HCT116 (cell line): ENCODE data around the gene NUP210. TPM values are rescaled to one million over a fixed set of nuclear protein-coding genes. Genes with fewer than 3 reads are reported as not detected.

Experiments used
- ATAC-seq: fragments of 200-7000 bp; cut with Tn5 transposase; 2 replicates; pipeline ENCODE4 v1.9.1; 2020; ENCODE audit warnings: mild to moderate bottlenecking, moderate library complexity
- Bru-seq: library from RNA; stranded (reverse); fragments of 400-500 nt; gene quantifications from one replicate; lab custom pipeline; 2021; lab: Mats Ljungman, UMichigan
- BruChase-seq, 2 experiments: library from RNA; stranded (reverse); fragments of 400-500 nt; gene quantifications; one replicate each; lab custom pipeline; 2021; lab: Mats Ljungman, UMichigan
- BruUV-seq: library from RNA; stranded (reverse); fragments of 400-500 nt; replicated peaks from 2 replicates; lab custom pipeline; 2021; lab: Mats Ljungman, UMichigan
- CTCF ChIA-PET: fragments of 300-600 bp; sonication (Branson Sonifier 250); formaldehyde crosslinking; loops from one replicate; lab custom pipeline; 2021; ENCODE audit warnings: antibody characterized with exemption; lab: Charles Lee
- POLR2A ChIA-PET: fragments of 300-600, 350-600 bp; sonication (Branson Sonifier 250); formaldehyde crosslinking; loops from one replicate; lab custom pipeline; 2021; ENCODE audit warnings: antibody characterized with exemption; lab: Charles Lee
- RAD21 ChIA-PET, 2 experiments: fragments of 300-600 bp; sonication (Branson Sonifier 250); formaldehyde crosslinking; loops; one replicate each; lab custom pipeline; 2023; ENCODE audit warnings: low total read pairs in 2 of 2; ENCODE audit not compliant: uncharacterized antibody in 2 of 2, unreplicated experiment in 2 of 2, low non-redundant PET in 1 of 2; lab: Charles Lee
- DNase-seq: peaks from one replicate; pipeline ENCODE4 v3.0.0-alpha.2; 2010; ENCODE audit warnings: low read depth, low spot score
- H2AFZ ChIP-seq: fragments of 200-600 bp; shearing (Covaris generic), sonication (generic); 2 replicates; pipeline ENCODE4 v1.6.1; 2017; ENCODE audit warnings: low read depth, mixed run types, mixed read lengths, antibody characterized with exemption, low read length; ENCODE audit not compliant: poor library complexity, severe bottlenecking
- H3K27ac ChIP-seq: 2 replicates; pipeline ENCODE4 v1.5.1; 2012; ENCODE audit warnings: low read depth, low read length
- H3K27me3 ChIP-seq: fragments of 200-600 bp; sonication (generic); 2 replicates; pipeline ENCODE4 v1.6.1; 2016; ENCODE audit warnings: mixed run types, low read length, mixed read lengths; ENCODE audit not compliant: insufficient read depth
- H3K36me3 ChIP-seq, 2 experiments: fragments of 200-500 bp in 1 of 2; fragments of 200-600 bp in 1 of 2; sonication (Bioruptor generic) in 1 of 2; sonication (generic) in 1 of 2; 2 replicates each; pipeline versions ENCODE4 v1.5.1 to v1.6.1; 2014 to 2016; ENCODE audit warnings: low read length in 2 of 2, inconsistent platforms in 1 of 2, mixed read lengths in 1 of 2, mixed run types in 1 of 2; ENCODE audit not compliant: insufficient read depth in 2 of 2, control insufficient read depth in 1 of 2
- H3K4me1 ChIP-seq, 2 experiments: fragments of 200-600 bp in 1 of 2; sonication (generic) in 1 of 2; 2 replicates each; pipeline versions ENCODE4 v1.5.1 to v1.6.1; 2012 to 2017; ENCODE audit warnings: low read length in 2 of 2, inconsistent platforms in 1 of 2, mild to moderate bottlenecking in 1 of 2, mixed read lengths in 1 of 2, mixed run types in 1 of 2, moderate library complexity in 1 of 2; ENCODE audit not compliant: insufficient read depth in 2 of 2, control insufficient read depth in 1 of 2
- H3K4me2 ChIP-seq: fragments of 200-600 bp; sonication (generic); 2 replicates; pipeline ENCODE4 v1.6.1; 2017; ENCODE audit warnings: mixed run types, low read length, mixed read lengths
- H3K4me3 ChIP-seq, 2 experiments: fragments of 200-600 bp in 1 of 2; sonication (generic) in 1 of 2; replicated peaks in 1 of 2; 2 replicates each; pipeline ENCODE4 v1.5.1; 2011 to 2016; ENCODE audit warnings: low read length in 2 of 2, control low read depth in 1 of 2, low read depth in 1 of 2, mild to moderate bottlenecking in 1 of 2, mixed read lengths in 1 of 2, mixed run types in 1 of 2
- H3K79me2 ChIP-seq: fragments of 200-600 bp; sonication (generic); 2 replicates; pipeline ENCODE4 v1.6.1; 2017; ENCODE audit warnings: mild to moderate bottlenecking, mixed run types, low read length, moderate library complexity, mixed read lengths; ENCODE audit not compliant: insufficient read depth
- H3K9ac ChIP-seq: fragments of 200-600 bp; sonication (generic); 2 replicates; pipeline ENCODE4 v1.6.1; 2016; ENCODE audit warnings: low read length, mixed read lengths
- H3K9me2 ChIP-seq: fragments of 200-600 bp; sonication (generic), shearing (Covaris generic); 2 replicates; pipeline ENCODE4 v1.6.1; 2017; ENCODE audit warnings: mixed run types, mild to moderate bottlenecking, moderate library complexity; ENCODE audit not compliant: insufficient read depth
- H3K9me3 ChIP-seq, 2 experiments: fragments of 200-500 bp in 1 of 2; fragments of 200-600 bp in 1 of 2; sonication (Bioruptor generic) in 1 of 2; sonication (generic) in 1 of 2; 2 replicates each; pipeline ENCODE4 v1.6.1; 2014 to 2017; ENCODE audit warnings: low read length in 2 of 2, mixed read lengths in 2 of 2, inconsistent platforms in 1 of 2, low read depth in 1 of 2, mild to moderate bottlenecking in 1 of 2, mixed run types in 1 of 2, moderate library complexity in 1 of 2; ENCODE audit not compliant: control insufficient read depth in 1 of 2, insufficient read depth in 1 of 2
- H4K20me1 ChIP-seq: fragments of 200-600 bp; sonication (generic), shearing (Covaris generic); 2 replicates; pipeline ENCODE4 v1.6.1; 2017; ENCODE audit warnings: mixed run types, mild to moderate bottlenecking, moderate library complexity; ENCODE audit not compliant: insufficient read depth
- CBX3 ChIP-seq: IDR thresholded peaks from 2 replicates; pipeline ENCODE4 v1.6.1; 2012; ENCODE audit warnings: low read depth
- CEBPB ChIP-seq: IDR thresholded peaks from 2 replicates; pipeline ENCODE4 v1.6.1; 2012; ENCODE audit warnings: low read depth
- CTCF ChIP-seq, 3 experiments: fragments of 200-600 bp in 1 of 3; sonication (generic) in 1 of 3; IDR thresholded peaks in 2 of 3; conservative IDR thresholded peaks in 1 of 3; 2 replicates each; pipeline ENCODE4 v1.5.1; 2012 to 2017; ENCODE audit warnings: low read depth in 2 of 3, low read length in 2 of 3, antibody characterized with exemption in 1 of 3, borderline replicate concordance in 1 of 3, control low read depth in 1 of 3, mild to moderate bottlenecking in 1 of 3, mixed read lengths in 1 of 3, mixed run types in 1 of 3, moderate library complexity in 1 of 3; ENCODE audit not compliant: insufficient read depth in 1 of 3
- EGR1 ChIP-seq: IDR thresholded peaks from 2 replicates; pipeline ENCODE4 v1.6.1; 2012; ENCODE audit warnings: low read depth
- ELF1 ChIP-seq: IDR thresholded peaks from 2 replicates; pipeline ENCODE4 v1.6.1; 2012; ENCODE audit warnings: low read depth, borderline replicate concordance
- EZH2 ChIP-seq: fragments of 200-600 bp; sonication (generic); IDR thresholded peaks from 2 replicates; pipeline ENCODE4 v1.6.1; 2017; ENCODE audit warnings: antibody characterized with exemption, mixed run types
- EZH2phosphoT487 ChIP-seq: fragments of 200-600 bp; IDR thresholded peaks from 2 replicates; pipeline ENCODE4 v1.6.1; 2018; ENCODE audit warnings: antibody characterized with exemption, borderline replicate concordance
- FOSL1 ChIP-seq: IDR thresholded peaks from 2 replicates; pipeline ENCODE4 v1.6.1; 2012; ENCODE audit warnings: low read depth
- JUND ChIP-seq: IDR thresholded peaks from 2 replicates; pipeline ENCODE4 v1.6.1; 2012
- MAX ChIP-seq: IDR thresholded peaks from 2 replicates; pipeline ENCODE4 v1.6.1; 2012
- POLR2A ChIP-seq: IDR thresholded peaks from 2 replicates; pipeline ENCODE4 v1.7.0; 2011; ENCODE audit warnings: borderline replicate concordance; ENCODE audit not compliant: insufficient read depth, insufficient read length; ENCODE audit errors: extremely low read depth
- POLR2AphosphoS5 ChIP-seq: IDR thresholded peaks from 2 replicates; pipeline ENCODE4 v1.6.1; 2011; ENCODE audit warnings: mild to moderate bottlenecking, low read depth, low read length, moderate library complexity
- RAD21 ChIP-seq: IDR thresholded peaks from 2 replicates; pipeline ENCODE4 v1.6.1; 2012; ENCODE audit warnings: low read depth, mild to moderate bottlenecking
- SP1 ChIP-seq: IDR thresholded peaks from 2 replicates; pipeline ENCODE4 v1.6.1; 2012; ENCODE audit warnings: low read depth
- SRF ChIP-seq: IDR thresholded peaks from 2 replicates; pipeline ENCODE4 v1.6.1; 2012; ENCODE audit warnings: low read depth
- TCF7L2 ChIP-seq: IDR thresholded peaks from 2 replicates; pipeline ENCODE4 v1.7.0; 2011; ENCODE audit warnings: borderline replicate concordance, inconsistent platforms; ENCODE audit not compliant: insufficient read depth, insufficient read length; ENCODE audit errors: extremely low read depth
- YY1 ChIP-seq: IDR thresholded peaks from 2 replicates; pipeline ENCODE4 v1.6.1; 2011; ENCODE audit warnings: low read length, low read depth, moderate library complexity, mild to moderate bottlenecking; ENCODE audit not compliant: insufficient replicate concordance; ENCODE audit errors: extremely low read depth
- ZFX ChIP-seq: fragments of 450-650 bp; IDR thresholded peaks from 2 replicates; pipeline ENCODE4 v1.6.1; 2017
- ZNF274 ChIP-seq: fragments of 200-500 bp; sonication (Bioruptor generic); IDR thresholded peaks from 2 replicates; pipeline ENCODE4 v1.6.1; 2014; ENCODE audit warnings: mild to moderate bottlenecking, low read depth, low read length, inconsistent platforms
- intact Hi-C: fragments of 100-400 bp; cut with micrococcal nuclease; formaldehyde crosslinking; loops from 2 replicates; pipeline ENCODE4 v1.10.0; 2022
- long read RNA-seq: library from polyadenylated mRNA; unstranded; transcript quantifications from one replicate; pipeline ENCODE4 v2.0.0, GENCODE V29; 2021; ENCODE audit not compliant: unreplicated experiment
- polyA plus RNA-seq: library from polyadenylated mRNA; unstranded; fragments of >200 nt; gene quantifications from 2 replicates; pipeline ENCODE4 v1.2.1, GENCODE V29; 2012; ENCODE audit warnings: missing spikeins
- total RNA-seq: library from RNA; stranded (reverse); gene quantifications from one replicate; pipeline ENCODE4 v1.2.1, GENCODE V29; 2021; ENCODE audit not compliant: unreplicated experiment
- TF ChIP-seq, protein P1 (sequence below): IDR thresholded peaks from 2 replicates; pipeline ENCODE4 v1.6.1; 2012
- TF ChIP-seq, protein P2 (sequence below): IDR thresholded peaks from 2 replicates; pipeline ENCODE4 v1.6.1; 2012; ENCODE audit warnings: low read depth

NUP210 gene
- total RNA-seq, result 74.9 TPM
- polyA plus RNA-seq, result 60.5 and 68.3 TPM in 2 replicates
- percentile 71 among the genes with signal in this experiment for Bru-seq, nascent RNA
- BruChase-seq, experiment 1, labeled RNA remaining after a 6-hour chase, result percentile 77 among the genes with signal in this experiment
- BruChase-seq, experiment 2, labeled RNA remaining after a 2-hour chase, result percentile 74 among the genes with signal in this experiment
- long read RNA-seq, partial matches to known transcripts, result 71 of 100 reads
- long read RNA-seq, other reads (novel, unspliced or antisense), result 25 of 100 reads

GRCh38 chr3:13420045-13420830 is at the start of gene NUP210:
NUP210 (minus strand) TSS chr3:13420322; CDS start chr3:13420226, 96 bp downstream.
- no TSS peak for BruUV-seq
- H3K27ac ChIP-seq, result peak within 1 kb of the TSS; percentile 86
- TF ChIP-seq EZH2phosphoT487 (no peak), TCF7L2 (peak; percentile 8), EGR1 (no peak), EZH2 (no peak), CTCF (IDR thresholded peaks at IDR 0.05 in 2 of 3, conservative IDR thresholded peaks at IDR 0.05 in 1 of 3; ENCODE audit: borderline replicate concordance in 1 of 3, insufficient read depth in 1 of 3, low read depth in 2 of 3, low read length in 2 of 3) (peak in 1 of 3 experiments; percentile 36; a peak in 1 of 6 replicates), FOSL1 (no peak), ELF1 (no peak), ZFX (peak; percentile 48; the same call in 1 of the 2 replicates), POLR2A (peak; percentile 50), YY1 (no peak), ZNF274 (no peak), CEBPB (no peak), SRF (no peak), RAD21 (no peak), SP1 (no peak), POLR2AphosphoS5 (no peak; the same call in 1 of the 2 replicates), CBX3 (no peak), MAX (peak; percentile 12; the same call in 1 of the 2 replicates), JUND (no peak)
- TF ChIP-seq, protein P1, sequence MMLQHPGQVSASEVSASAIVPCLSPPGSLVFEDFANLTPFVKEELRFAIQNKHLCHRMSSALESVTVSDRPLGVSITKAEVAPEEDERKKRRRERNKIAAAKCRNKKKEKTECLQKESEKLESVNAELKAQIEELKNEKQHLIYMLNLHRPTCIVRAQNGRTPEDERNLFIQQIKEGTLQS, result no peak
- TF ChIP-seq, protein P2, sequence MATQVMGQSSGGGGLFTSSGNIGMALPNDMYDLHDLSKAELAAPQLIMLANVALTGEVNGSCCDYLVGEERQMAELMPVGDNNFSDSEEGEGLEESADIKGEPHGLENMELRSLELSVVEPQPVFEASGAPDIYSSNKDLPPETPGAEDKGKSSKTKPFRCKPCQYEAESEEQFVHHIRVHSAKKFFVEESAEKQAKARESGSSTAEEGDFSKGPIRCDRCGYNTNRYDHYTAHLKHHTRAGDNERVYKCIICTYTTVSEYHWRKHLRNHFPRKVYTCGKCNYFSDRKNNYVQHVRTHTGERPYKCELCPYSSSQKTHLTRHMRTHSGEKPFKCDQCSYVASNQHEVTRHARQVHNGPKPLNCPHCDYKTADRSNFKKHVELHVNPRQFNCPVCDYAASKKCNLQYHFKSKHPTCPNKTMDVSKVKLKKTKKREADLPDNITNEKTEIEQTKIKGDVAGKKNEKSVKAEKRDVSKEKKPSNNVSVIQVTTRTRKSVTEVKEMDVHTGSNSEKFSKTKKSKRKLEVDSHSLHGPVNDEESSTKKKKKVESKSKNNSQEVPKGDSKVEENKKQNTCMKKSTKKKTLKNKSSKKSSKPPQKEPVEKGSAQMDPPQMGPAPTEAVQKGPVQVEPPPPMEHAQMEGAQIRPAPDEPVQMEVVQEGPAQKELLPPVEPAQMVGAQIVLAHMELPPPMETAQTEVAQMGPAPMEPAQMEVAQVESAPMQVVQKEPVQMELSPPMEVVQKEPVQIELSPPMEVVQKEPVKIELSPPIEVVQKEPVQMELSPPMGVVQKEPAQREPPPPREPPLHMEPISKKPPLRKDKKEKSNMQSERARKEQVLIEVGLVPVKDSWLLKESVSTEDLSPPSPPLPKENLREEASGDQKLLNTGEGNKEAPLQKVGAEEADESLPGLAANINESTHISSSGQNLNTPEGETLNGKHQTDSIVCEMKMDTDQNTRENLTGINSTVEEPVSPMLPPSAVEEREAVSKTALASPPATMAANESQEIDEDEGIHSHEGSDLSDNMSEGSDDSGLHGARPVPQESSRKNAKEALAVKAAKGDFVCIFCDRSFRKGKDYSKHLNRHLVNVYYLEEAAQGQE, result no peak

More at GRCh38 chr3:13420045-13420830, at the start of gene NUP210:
- peak within 1 kb of the TSS; percentile 79 for H3K9ac ChIP-seq
- no peak for DNase-seq
- H3K4me3 ChIP-seq, result peak within 1 kb of the TSS; percentile 67
- ChIA-PET POLR2A (no interaction called here), RAD21 (no interaction called here), CTCF (no interaction called here)
- H2AFZ ChIP-seq, result peak within 1 kb of the TSS; percentile 54
- peaks cover 2 to 10% of the 10 kb centered on the region in 2 experiments; a peak in 1 of 4 replicates for H3K36me3 ChIP-seq
- H3K4me2 ChIP-seq, result peak within 1 kb of the TSS; percentile 93
- H3K79me2 ChIP-seq, result peaks cover 45% of the 10 kb centered on the region
- no peaks in the 10 kb centered on the region for H3K9me2 ChIP-seq
- no peaks in the 10 kb centered on the region for H3K27me3 ChIP-seq
- peak; percentile 83 for ATAC-seq
- H3K4me1 ChIP-seq, result peaks cover 16 to 53% of the 10 kb centered on the region in 2 experiments
- H3K9me3 ChIP-seq, result no peaks in the 10 kb centered on the region
- peaks cover 15% of the 10 kb centered on the region; the same call in 1 of the 2 replicates for H4K20me1 ChIP-seq
- intact Hi-C loops, result no loop called here
